ENCODE data around the gene PNPLA3.

Gene PNPLA3

DNA sequence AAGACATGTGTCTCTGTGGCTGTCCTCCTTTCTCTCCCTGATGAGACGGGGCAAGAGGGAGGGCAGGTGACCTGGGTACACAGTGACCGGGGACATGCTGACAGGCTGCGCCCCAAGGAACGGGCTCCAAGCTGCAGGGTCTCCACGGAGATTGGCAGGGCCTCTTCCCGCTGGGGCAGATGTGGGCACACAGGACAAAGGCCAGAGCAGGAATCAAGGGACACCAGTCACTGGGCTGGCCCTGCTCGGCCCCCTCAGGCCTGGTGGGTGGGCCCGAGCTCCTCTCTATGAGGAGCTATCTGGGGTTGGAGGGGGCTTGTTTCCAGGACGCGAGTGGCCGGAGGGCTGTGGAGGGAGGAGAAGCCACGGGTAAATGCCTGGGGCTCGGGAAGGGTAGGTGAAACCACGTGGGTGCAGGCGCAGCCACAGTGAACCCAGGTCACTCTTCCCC lies 43.0 kb upstream of the PNPLA3 start:
- CTCF ChIA-PET, result interaction anchor here (0.6 to 1.1 kb wide), 2 partner anchors 66 to 359 kb away, joined by 4 to 6 read pairs; no protein-coding TSS in a partner anchor

GRCh38 chr22:43881091-43882061 lies 42.2 kb upstream of the PNPLA3 start:
- CTCF ChIA-PET, result interaction anchor here (1.1 kb wide), 1 partner anchor 65 kb away, joined by 4 read pairs; no protein-coding TSS in a partner anchor
- TF ChIP-seq L3MBTL2 (conservative IDR thresholded peaks at IDR 0.05) (no peak), FOXM1 (IDR thresholded peaks at IDR 0.05; ENCODE audit: borderline replicate concordance) (no peak), FOXA1 (IDR thresholded peaks at IDR 0.05) (no peak), FOXK2 (IDR thresholded peaks at IDR 0.05) (no peak), SUZ12 (IDR thresholded peaks at IDR 0.05) (no peak), PKNOX1 (IDR thresholded peaks at IDR 0.05) (no peak), ZNF384 (IDR thresholded peaks at IDR 0.05) (no peak), LEF1 (IDR thresholded peaks at IDR 0.05; ENCODE audit: borderline replicate concordance) (no peak), ARNT (IDR thresholded peaks at IDR 0.05) (no peak), NFRKB (IDR thresholded peaks at IDR 0.05) (no peak), ELF4 (IDR thresholded peaks at IDR 0.05) (no peak), TARDBP (IDR thresholded peaks at IDR 0.05) (no peak), SP1 (IDR thresholded peaks at IDR 0.05) (no peak), HDGF (IDR thresholded peaks at IDR 0.05; ENCODE audit: borderline replicate concordance) (no peak), BHLHE40 (IDR thresholded peaks at IDR 0.05; ENCODE audit: borderline replicate concordance) (no peak), CTBP1 (IDR thresholded peaks at IDR 0.05; ENCODE audit: borderline replicate concordance) (no peak)
- POLR2A ChIA-PET, result no interaction called here
- DNase-seq (ENCODE audit: extremely low spot score), result no peak

More for the DNA sequence above, 43.0 kb upstream of the PNPLA3 start:
- POLR2A ChIA-PET, result no interaction called here
- no peak for DNase-seq (ENCODE audit: extremely low spot score)
- no peak for TF ChIP-seq ZNF384 (IDR thresholded peaks at IDR 0.05)
- TF ChIP-seq NFRKB (IDR thresholded peaks at IDR 0.05), result no peak
- no peak for TF ChIP-seq TARDBP (IDR thresholded peaks at IDR 0.05)
- no peak for TF ChIP-seq FOXK2 (IDR thresholded peaks at IDR 0.05)
- TF ChIP-seq BHLHE40 (IDR thresholded peaks at IDR 0.05; ENCODE audit: borderline replicate concordance), result no peak
- no peak for TF ChIP-seq FOXM1 (IDR thresholded peaks at IDR 0.05; ENCODE audit: borderline replicate concordance)
- no peak for TF ChIP-seq LEF1 (IDR thresholded peaks at IDR 0.05; ENCODE audit: borderline replicate concordance)
- no peak for TF ChIP-seq ARNT (IDR thresholded peaks at IDR 0.05)
- TF ChIP-seq SUZ12 (IDR thresholded peaks at IDR 0.05), result no peak
- no peak for TF ChIP-seq L3MBTL2 (conservative IDR thresholded peaks at IDR 0.05)
- no peak for TF ChIP-seq FOXA1 (IDR thresholded peaks at IDR 0.05)
- no peak for TF ChIP-seq CTBP1 (IDR thresholded peaks at IDR 0.05; ENCODE audit: borderline replicate concordance)
- TF ChIP-seq ELF4 (IDR thresholded peaks at IDR 0.05), result no peak

DNA sequence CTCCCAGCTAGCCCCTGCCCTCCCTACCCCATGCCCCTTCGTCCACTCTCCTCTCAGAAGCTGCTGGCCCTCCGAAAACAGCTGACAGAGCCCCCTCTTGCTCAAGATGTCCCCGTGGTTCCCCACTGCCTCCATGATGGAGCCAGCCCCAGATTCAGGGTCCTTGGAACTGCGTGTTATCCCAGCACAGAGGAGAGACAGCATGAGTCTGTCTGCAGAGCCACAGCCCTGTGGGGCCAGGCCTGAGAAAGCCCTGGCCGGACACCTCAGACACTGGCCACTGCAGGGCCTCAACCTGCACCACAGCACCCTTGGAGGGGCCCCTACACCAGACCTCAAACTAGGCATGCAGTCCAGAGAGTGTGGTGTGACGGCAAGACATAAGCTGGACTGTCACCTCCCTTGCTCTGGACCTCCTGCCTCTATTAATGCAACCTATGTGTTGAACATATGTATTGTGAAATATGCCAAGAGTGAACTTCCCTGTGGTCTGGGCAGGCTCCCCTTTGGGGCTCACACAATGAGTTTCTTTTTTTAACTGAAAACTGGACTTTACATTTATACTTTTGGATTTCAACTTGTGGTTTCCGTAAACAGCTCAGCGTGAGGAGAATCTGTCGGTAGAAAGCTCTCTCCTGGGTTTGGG lies 41.4 kb upstream of the PNPLA3 start:
- ChIA-PET POLR2A (interaction anchor here (1.2 kb wide), 2 partner anchors 20 to 43 kb away, joined by 3 to 6 read pairs; partner anchors contain the start of gene SULT4A1), CTCF (interaction anchor here (0.6 to 2.0 kb wide), 19 partner anchors 11 to 741 kb away, joined by 3 to 22 read pairs (median 4); no protein-coding TSS in a partner anchor)
- TF ChIP-seq PKNOX1 (IDR thresholded peaks at IDR 0.05) (no peak), BHLHE40 (IDR thresholded peaks at IDR 0.05; ENCODE audit: borderline replicate concordance) (no peak), NFRKB (IDR thresholded peaks at IDR 0.05) (no peak), FOXM1 (IDR thresholded peaks at IDR 0.05; ENCODE audit: borderline replicate concordance) (no peak), ELF4 (IDR thresholded peaks at IDR 0.05) (no peak), FOXA1 (IDR thresholded peaks at IDR 0.05) (no peak), L3MBTL2 (conservative IDR thresholded peaks at IDR 0.05) (no peak), LEF1 (IDR thresholded peaks at IDR 0.05; ENCODE audit: borderline replicate concordance) (no peak), CTBP1 (IDR thresholded peaks at IDR 0.05; ENCODE audit: borderline replicate concordance) (no peak), ZNF384 (IDR thresholded peaks at IDR 0.05) (no peak), HDGF (IDR thresholded peaks at IDR 0.05; ENCODE audit: borderline replicate concordance) (no peak), ARNT (IDR thresholded peaks at IDR 0.05) (no peak), FOXK2 (IDR thresholded peaks at IDR 0.05) (no peak), SP1 (IDR thresholded peaks at IDR 0.05) (no peak)
- DNase-seq (ENCODE audit: extremely low spot score), result no peak

GRCh38 chr22:43883012-43883661 lies 40.5 kb upstream of the PNPLA3 start:
- CTCF ChIA-PET, result interaction anchor here (0.6 to 2.0 kb wide), 29 partner anchors 8 to 741 kb away, joined by 3 to 22 read pairs (median 3); partner anchors contain the start of genes PNPLA3 and PNPLA5
- peak; percentile 86 for DNase-seq (ENCODE audit: extremely low spot score)
- POLR2A ChIA-PET, result interaction anchor here (0.6 to 1.2 kb wide), 3 partner anchors 21 to 543 kb away, joined by 3 to 6 read pairs (median 3); partner anchors contain the start of gene SULT4A1
- TF ChIP-seq L3MBTL2 (conservative IDR thresholded peaks at IDR 0.05) (0 out of 2 replicates have a peak, but pooled peaks have one; percentile 14), ARNT (IDR thresholded peaks at IDR 0.05) (no peak)

DNA sequence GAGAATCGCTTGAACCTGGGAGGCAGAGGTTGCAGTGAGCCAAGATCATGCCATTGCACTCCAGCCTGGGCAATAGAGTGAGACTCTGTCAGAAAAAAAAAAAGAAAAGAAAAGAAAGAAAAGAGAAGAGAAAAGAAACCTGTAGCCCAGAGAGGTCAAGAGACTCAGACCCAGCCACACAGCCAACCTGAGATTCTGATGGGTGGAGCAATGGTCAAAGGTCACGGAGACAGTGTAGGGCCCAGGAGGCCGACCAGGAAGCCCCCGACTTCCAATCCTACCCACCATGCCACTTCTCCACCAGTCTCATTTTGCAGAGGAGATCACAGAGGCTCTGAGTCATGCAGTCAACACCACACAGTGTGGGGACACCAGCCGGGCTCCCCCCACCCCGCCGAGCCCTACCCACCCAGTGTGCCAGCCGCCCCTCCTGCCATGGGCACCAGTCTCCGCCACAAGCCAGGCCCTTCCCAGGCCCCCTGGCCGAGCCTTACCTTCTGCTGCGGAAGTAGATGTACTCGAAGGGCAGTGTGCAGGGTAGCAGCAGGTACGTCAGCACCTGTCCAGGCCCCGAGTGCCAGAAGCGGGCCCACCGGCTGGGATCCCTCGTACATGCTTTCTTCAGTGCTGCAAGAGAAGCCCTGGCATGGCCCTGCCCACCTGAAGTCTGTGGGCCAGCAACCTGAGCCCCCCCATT lies 39.7 kb upstream of the PNPLA3 start:
- POLR2A ChIA-PET, result interaction anchor here (0.6 to 1.2 kb wide), 3 partner anchors 21 to 544 kb away, joined by 3 to 6 read pairs (median 3); partner anchors contain the start of gene SULT4A1
- TF ChIP-seq FOXA1 (IDR thresholded peaks at IDR 0.05) (no peak), ZNF384 (IDR thresholded peaks at IDR 0.05) (no peak), LEF1 (IDR thresholded peaks at IDR 0.05; ENCODE audit: borderline replicate concordance) (no peak), CTBP1 (IDR thresholded peaks at IDR 0.05; ENCODE audit: borderline replicate concordance) (no peak), FOXM1 (IDR thresholded peaks at IDR 0.05; ENCODE audit: borderline replicate concordance) (no peak), TARDBP (IDR thresholded peaks at IDR 0.05) (no peak), ARNT (IDR thresholded peaks at IDR 0.05) (no peak), BHLHE40 (IDR thresholded peaks at IDR 0.05; ENCODE audit: borderline replicate concordance) (no peak), SUZ12 (IDR thresholded peaks at IDR 0.05) (no peak), L3MBTL2 (conservative IDR thresholded peaks at IDR 0.05) (no peak), NFRKB (IDR thresholded peaks at IDR 0.05) (no peak), FOXK2 (IDR thresholded peaks at IDR 0.05) (no peak), ELF4 (IDR thresholded peaks at IDR 0.05) (no peak)
- DNase-seq (ENCODE audit: extremely low spot score), result no peak
- CTCF ChIA-PET, result interaction anchor here (0.6 to 2.0 kb wide), 30 partner anchors 8 to 879 kb away, joined by 3 to 22 read pairs (median 4); partner anchors contain the start of genes PNPLA3 and PNPLA5
